Inferior parietal cortex (tissue), 1 donor: ENCODE results near the gene GPR132.

Experiments
- DNase-seq: peaks from one replicate; pipeline ENCODE4 v3.0.0-alpha.2; 2016; ENCODE audit errors: extremely low spot score

Gene GPR132

GRCh38 chr14:105020815-105021655, 44.2 kb downstream of the GPR132 start, which contains the start of gene CDCA4:
CDCA4 (minus strand) TSS chr14:105021083; CDS start chr14:105011929, 9,154 bp downstream.
- DNase-seq, result peak; percentile 92

GRCh38 chr14:105019861-105020814, 45.1 kb downstream of the GPR132 start:
- DNase-seq, result no peak

DNA sequence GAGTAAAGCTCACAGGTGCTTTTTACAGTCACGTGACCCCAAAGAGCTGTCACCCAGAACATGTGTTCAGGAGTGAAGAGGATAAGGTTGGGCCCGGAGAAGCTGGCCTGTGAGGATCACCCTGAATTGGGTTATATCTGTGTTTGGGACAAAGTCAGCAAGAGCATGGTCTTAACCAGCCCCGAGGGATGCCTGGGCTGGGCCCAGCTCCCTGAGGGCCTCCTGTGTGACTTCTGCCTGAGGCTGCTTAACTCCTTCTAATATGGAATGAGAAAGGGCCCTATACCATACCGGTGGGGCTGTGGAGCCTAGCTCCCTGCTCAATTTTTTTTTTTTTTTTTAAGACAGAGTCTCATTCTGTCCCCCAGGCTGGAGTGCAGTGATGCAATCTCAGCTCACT, 46.8 kb downstream of the GPR132 start:
- DNase-seq, result no peak

DNA sequence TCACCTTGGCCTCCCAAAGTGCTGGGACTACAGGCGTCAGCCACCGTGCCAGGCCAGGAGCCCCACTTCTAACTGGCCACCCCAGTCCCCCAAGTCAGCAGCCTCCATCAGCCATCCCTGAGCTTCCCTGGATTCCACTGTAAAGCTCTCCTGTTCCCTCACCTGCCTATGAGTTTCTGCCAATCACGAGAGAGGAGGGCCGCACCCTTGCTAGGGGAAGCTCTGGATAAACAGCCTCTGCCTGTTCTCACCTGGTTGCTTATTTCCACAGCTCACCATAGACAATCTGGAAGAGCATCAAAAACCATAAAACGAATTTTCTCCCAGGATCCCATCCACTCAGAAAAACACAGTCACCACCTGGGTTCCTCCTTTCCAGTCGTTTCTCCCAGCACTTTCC, 49.3 kb downstream of the GPR132 start:
- DNase-seq, result no peak

GRCh38 chr14:105015242-105015641, 50.0 kb downstream of the GPR132 start:
- no peak for DNase-seq

- DNase-seq, result no peak
These were observed 50.6 kb downstream of the GPR132 start for GRCh38 chr14:105014631-105015030.

DNA sequence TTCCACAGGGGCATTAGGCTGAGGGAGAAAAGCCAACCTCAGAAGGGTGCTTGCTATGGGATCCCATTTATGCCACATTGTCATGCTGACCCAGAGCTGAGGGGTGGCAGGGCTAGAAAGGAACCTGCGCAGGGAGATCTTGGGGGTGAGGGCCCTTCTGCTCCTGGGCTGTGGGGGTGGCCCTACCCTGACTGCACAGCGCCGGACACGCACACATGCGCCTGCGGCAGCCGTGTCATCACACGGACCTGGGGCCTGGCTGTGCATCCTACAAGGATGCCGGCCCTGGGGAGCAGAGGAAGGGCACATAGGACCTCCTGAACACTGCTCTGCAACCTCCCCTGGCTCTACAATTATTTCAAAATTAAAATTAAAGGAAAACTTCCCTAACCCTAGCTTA, 51.2 kb downstream of the GPR132 start:
- DNase-seq, result no peak

DNA sequence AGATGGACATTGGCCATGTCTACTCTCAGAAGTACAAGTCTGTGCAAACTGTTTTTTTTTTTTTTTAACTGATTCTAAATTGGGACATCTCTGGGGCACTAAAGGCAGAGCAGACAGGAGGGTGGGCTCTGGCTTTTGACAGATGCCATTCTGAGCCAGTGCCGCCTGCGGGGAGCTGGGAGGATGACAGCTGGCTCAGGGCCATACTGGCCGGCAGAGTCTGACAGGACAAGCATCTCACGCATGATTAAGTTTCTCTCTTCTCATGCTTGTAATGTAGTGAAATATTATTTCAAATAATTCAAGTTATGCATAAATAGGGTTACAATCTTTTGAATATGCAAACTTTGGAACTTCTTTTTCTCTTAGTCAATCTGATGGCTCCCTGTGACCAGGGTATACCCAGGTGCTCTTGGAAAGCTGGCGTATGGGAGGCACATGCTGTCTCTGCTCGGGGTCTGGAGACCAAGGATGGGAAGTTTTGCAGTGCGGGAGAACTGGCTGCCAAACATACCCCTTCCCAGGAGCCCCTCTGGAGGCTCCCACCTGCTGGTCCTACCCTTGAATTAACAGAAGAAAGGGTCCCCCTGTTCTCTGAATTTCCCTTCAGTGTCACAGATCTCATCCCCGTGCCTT, 52.0 kb downstream of the GPR132 start:
- no peak for DNase-seq

DNA sequence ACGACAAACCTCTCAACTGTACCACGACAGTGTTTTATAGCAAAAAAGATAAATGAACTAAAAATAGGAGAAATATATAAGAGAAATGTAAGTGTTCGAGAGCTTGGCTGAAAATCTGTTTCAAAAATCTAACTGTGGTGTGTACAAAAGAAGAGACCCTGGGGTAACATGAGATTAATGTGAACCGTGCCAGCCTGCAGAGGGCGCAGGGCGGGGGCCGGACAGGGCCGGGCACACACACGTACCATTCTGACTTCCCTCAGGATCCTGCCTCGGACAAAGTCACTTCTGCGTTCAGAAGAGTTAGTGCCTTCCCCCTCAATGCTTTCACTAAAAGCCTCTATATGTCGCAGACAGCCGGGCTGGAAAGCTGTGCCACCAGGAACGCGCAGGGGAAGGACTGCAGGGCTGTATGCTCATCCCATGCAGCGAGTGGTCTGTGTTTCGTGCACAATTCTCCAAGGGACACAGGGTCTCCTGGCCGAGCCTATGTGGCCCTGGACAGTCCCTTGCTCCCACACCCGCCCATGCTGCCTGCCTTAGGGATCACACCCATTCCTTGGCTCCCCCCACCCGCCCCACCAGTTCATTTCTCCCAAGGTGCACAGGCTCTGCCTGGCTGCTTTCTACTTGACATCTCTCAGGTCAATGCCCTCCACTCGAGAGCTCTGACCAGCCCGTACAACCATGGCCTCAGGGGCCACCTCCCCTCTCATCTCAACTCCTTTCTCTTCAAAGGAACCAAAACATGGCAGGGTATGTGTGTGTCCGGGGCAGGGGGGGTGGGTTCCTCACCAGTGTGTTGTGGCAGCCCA, 52.9 kb downstream of the GPR132 start:
- no peak for DNase-seq

DNA sequence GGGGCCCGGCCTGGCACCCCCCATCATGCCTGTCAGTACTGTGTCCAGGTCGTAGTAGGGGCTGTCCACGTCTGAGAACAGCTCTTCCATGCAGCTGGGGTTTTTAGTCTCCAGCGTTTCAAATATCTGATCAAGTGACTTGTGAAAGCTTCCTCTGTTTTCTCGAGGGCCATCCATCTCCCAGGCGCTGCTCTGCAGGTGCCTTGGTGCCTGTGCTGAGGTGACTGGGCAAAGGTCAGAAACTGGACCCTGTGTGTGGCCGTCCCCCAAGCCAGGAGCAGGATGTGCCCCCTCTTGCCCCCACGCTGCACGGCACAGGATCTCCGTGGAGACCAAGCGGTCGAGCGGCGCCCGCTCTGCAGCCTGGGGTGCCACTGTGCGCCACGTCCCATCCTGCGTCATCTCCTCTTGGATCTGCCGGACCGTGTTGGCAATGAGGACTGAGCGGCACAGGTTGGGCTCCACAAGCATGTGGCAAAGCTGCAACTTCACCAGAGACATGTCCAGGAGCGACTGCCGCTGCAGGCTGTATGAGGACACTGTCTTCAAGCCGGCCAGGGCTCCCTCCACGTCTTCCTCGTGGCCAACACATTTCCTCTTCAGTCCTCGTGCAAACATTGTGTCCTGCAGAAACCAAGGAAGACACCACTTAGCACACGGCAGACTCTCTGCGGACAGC, 53.8 kb downstream of the GPR132 start:
- no peak for DNase-seq

DNA sequence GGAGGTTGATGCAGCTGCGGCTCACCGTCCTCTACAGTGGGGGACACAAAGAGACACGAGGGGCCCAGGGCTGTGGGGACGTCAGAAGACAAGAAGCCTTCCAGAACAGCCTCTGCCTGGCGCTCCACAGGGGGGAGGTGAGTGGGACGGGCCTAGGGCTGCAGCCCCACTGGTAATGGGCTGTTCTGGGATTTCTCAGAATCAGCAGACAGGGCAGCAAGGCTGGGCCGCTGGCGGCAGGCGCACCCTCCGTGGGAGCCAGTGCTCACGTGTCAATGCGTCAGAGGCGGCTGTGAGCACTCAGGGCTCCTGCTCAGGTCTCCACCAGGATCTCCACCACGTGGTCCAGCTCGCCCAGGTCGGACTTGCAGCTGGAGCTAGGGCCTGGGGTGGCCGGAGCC, 54.3 kb downstream of the GPR132 start:
- DNase-seq, result no peak

DNA sequence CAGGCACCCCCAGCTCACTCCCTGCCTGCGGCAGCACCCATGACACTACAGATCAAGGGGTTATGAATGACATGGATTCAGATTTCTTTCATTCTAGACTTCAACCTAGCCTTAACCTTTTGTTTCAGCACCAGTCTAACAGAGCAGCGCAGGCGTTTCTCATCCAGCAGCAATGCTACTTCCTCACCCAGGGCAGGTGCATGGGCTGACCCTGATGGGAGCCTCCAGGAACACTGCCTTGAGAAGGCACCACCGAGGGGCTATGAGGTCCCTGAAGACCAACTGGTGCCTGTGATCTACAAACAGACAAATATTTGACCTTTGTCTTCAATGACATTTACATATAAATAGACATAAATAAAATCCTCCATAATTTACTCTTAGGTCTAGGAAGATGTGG, 55.1 kb downstream of the GPR132 start:
- DNase-seq, result no peak

DNA sequence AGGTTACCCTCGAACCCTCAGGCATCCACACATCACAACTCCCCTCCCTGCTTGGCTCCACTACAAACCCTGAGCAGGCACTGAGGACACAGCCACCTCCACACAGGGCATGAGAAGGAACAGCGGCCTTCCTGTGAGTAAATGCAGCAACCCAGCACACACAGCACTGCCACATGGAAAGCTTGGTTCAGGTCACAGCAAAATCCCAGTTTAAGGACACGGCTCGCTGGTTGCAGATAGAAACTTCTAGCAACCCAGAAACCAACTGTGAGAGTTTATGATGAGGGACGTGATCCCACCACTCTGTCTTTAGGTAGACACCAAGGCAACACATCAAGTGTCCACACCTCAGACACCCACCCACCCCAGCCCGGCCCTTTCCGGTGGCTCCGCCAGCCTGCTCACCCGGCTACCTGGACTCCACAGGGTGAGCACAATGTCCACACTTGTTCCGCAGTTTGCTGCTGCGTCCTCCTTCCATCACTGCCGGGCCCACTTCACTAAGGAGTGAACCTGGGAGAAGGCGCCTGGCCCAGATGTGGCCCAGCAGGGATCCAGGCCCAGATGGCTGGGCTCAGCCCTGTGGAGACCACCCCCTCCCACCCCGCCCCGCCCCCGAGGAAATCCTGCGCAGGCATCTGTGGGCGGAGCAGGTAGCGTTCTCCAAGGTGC, 57.5 kb downstream of the GPR132 start:
- no peak for DNase-seq

GRCh38 chr14:105006831-105007592, 58.2 kb downstream of the GPR132 start:
- DNase-seq, result no peak

GRCh38 chr14:105005929-105006830, 59.0 kb downstream of the GPR132 start:
- no peak for DNase-seq

DNA sequence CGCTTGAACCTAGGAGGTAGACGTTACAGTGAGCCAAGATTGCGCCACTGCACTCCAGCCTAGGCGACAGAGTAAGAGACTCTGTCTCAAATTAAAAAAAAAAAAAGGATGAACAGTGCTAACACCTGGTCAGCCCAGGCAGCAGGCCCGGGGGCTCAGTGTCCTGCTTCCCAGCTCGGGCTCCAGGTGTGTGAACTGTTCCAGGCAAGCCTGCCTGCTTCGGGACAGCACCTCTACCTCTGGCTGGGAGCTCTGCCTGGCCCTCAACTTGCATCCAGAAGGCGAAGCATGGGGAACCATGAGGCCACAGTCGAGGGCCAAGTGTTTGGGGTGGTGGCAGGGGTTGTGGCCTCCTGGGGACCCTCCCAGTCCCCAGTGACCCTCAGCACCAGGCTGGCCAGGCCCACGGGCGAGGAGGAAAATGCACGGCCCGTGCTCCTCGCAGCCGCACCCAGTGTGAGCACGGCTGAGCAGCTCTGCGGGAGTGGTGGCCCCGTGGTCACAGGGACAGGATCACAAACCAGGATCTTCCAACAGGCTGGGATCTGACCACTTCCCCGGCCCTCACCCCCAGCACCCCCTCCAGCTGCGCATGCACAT, 59.8 kb downstream of the GPR132 start:
- DNase-seq, result no peak
